GM21723 (cell line): ENCODE results near the gene PNP.
"Not testable (repeated sequence)": the region's sequence is repeated elsewhere in the genome, so short reads cannot be mapped to it uniquely, and the experiment has no call there.

Experiments used
- ATAC-seq: cut with Tn5 transposase; IDR thresholded peaks from one replicate; pipeline ENCODE4 v1.9.1; 2021; ENCODE audit warnings: mild to moderate bottlenecking, moderate library complexity; ENCODE audit not compliant: unreplicated experiment

PNP gene

DNA sequence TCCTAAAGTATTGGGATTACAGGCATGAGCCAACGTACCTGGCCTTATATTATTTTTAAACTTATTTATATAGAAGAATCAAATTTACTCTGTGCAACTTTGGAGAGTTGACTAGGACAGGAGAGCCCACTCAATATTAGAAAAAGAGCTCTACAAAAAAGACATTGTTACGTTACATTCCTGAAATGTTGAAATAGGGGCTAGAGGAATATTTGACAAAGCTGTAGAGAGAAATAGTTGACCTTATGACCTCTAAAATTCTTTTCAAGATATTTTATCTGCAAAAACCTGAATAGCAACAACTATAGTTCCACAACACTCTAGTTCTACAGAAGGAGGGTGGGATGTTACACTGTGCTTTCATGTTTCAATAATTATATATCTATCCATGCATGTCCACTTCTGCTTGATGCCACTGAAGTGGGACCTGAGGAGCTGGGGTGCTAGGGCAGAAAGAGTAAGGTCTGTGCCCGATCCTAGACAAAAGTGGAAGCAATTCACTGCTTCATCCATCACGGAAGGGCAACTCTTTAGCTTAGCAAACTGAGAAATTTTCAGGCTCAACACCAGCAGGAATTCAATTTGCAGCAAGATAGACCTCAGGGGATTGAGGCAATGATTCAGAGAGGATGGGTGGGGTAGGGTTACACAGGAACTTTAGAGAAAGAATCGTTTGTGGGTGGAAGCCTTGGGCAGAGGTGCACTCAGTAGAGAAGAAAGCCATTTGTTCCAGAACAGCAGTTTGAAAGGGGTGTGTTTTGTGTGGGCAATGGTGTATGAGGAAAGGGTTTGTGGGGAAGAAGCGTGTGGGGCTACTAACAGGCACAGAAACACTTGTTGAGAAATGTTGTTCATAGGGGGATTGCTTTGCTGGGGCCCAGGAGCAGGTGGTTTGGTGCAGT, 20.1 kb downstream of the PNP start:
- ATAC-seq: no peak

DNA sequence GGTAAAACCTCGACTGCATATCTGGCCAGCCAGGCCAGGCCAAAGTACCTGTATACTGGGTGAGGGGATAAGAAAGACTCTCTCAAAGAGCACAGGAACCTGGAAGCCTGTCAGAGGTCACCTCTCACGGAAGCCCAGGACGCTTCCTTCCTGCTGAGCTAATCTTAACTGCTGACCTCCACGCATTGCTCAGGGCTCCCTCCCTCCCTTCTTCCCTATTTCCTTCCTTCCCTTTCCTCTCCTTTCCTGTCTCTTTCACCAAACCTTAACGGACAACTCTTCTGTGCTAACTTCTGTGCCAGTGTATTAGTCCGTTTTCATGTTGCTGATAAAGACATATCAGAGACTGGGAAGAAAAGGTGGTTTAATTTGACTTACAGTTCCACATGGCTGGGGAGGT, 21.4 kb downstream of the PNP start:
- no peak for ATAC-seq

DNA sequence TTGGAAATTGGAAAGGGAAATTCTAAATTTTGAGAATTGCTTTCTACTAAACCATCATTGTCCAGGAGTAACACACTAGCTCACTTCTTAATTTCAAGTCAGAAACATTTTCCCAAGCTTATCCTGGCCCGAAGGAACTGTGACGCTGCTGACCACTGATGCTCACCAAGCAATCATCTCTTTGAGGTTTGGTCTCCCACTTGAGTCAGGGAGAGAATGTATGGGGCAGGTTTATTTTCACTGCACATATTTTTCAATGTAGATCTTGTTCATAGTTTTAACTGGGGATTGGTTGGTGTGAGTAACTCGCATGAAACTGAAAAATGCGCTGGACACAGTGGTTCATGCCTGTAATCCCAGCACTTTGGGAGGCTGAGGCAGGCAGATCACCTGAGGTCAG, 23.3 kb downstream of the PNP start:
- no peak for ATAC-seq

DNA sequence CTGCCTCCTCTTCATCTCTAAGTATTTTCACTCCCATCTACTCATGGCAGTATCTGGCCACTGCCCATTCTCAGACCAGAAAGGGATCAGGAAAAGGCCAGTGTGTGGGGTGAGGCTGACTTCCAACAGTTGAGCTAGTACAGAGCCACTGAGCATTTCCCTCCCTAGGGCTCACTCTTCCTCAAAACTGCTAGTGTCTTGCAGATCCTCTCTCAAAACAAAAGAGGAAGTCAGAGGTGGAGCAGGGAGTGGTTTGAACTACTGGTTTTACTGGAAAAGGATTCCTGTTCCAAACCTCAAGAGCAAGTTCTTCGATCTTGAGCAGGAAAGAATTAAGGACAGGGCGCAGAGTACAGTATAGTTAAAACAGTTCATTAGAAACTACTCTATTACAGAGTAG, 24.4 kb downstream of the PNP start:
- ATAC-seq: no peak

DNA sequence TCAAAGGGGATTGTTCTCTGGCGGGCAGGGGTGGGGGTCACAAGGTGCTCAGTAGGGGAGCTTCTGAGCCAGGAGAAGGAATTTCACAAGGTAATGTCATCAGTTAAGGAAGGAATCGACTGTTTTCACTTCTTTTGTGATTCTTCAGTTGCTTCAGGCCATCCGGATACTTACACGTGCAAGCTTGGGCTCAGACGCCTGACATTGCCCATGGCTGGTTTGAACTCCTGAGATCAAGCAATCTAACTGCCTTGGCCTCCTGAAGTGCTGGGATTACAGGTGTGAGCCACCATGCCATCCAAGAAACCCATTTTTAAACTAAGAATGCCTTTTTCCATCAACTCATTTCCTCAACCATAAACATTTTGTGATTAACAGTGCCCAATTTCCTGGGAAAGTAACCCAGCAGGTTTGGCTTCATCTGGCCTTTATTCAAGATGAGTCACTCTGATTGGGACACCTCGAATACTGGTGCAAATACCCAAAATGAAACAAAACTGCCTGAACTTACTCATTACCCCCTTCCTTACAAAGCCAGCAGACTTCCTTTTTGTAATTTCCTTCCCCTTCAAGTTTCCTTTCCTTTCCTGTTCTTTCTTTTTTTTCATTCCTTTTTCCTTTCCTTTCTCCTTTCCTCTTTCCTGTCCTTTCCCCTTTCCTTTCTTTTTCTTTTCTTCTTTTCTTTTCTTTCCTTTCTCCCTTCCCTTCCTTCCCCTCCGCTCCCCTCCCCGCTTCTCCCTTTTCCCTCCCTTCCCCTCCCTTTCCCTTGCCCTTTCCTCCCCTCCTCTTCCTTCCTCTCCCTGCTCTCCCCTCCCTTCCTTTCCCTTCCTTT, 25.9 kb downstream of the PNP start:
- ATAC-seq: no peak

DNA sequence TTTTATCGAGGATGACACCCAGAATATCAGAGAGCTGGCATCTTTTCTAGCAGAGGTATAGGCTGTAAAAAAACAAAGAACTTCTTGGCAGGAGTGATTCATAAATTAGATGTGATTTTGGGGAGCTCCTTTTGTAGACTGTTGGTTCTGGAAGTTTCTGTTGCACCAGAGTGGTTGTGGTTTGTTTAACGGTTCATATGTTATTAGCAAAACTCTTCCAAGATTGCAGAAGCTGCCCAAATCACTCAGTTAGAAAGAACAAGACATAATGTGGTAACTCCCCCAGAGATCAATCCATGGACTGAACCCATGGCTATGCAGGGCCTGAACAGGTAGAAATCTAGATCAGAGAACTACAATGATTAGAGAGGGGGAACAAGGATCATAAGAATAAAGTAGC, 29.4 kb downstream of the PNP start:
- no peak for ATAC-seq

DNA sequence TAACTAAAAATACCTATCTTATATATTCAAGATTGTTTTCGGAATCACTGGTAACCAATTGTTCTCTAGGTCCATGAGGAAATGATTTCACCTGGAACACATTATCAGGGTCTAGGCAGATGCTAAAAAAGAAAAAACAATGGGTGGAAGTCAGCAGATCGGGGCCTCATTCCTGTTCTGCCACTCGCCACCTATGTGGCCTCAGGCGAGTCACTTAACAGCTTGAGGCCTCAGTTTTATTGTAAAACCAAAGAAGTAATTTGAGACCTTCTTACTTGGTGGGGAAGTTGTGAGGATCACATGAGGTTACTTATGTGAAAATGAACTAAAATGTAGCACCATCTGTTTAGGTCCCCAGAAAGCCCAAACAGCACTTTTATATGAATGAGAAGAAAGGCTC, 29.9 kb downstream of the PNP start:
- ATAC-seq: no peak

DNA sequence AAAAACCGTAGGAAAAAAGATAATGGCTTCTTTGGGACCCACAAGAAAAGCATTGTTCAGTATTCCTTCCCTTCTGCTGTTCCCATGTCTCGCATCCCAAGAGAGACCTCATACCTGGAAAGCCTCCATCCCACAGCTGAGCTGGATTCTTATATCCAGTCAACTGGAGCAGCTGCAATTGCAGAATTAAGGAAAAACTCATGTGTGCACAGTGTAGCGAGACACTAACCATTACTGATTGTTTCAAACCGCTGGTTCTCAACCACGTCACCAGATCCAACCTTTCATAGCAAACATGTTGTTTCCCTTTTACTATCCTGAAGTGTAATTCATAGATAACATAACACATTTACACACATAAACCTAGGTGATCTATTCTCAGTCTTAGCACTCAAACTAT, 30.7 kb downstream of the PNP start:
- ATAC-seq: no peak

DNA sequence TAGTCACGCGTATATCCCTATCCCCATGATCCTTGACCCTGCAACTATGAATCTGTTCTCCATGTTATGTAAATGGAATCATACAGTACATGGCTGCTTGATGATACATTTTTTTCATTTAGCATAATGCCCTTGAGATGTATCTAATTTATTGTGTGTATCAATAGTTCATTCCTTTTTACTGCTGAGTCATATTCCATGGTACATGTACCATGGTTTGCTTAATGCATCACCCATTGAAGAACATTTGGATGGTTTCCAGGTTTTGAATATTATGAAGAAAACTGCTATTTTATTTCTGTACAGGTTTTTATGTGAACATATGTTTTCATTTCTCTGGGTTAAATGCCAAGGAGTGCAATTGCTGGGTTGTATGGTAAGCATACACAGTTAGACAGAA, 32.1 kb downstream of the PNP start:
- ATAC-seq: no peak

DNA sequence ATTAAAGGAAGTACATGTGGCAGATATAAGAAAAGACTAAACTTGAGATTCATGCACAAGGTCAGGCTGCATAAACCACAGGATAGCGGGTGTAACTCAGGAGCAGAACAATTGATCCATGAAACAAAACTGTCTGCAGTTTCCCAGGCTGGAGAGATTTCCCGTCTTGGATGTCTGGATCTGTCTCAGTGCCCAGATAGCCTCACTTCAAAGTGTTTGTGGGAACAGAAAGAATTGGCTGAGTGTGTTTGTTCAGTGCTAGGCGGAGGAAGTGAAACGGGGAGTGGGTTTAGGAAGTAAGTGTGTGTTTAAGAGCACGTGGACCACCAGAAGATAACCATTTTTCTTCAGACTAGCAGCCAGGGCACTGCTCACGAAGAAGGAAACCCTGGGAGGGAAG, 34.7 kb downstream of the PNP start:
- ATAC-seq: no peak

DNA sequence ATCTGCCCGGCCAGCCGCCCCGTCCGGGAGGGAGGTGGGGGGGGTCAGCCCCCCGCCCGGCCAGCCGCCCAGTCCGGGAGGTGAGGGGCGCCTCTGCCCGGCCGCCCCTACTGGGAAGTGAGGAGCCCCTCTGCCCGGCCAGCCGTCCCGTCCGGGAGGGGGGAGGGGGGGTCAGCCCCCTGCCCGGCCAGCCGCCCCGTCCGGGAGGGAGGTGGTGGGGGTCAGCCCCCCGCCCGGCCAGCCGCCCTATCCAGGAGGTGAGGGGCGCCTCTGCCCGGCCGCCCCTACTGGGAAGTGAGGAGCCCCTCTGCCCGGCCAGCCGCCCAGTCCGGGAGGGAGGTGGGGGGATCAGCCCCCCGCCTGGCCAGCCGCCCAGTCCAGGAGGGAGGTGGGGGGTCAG, 37.1 kb downstream of the PNP start:
- ATAC-seq: not testable (repeated sequence)

DNA sequence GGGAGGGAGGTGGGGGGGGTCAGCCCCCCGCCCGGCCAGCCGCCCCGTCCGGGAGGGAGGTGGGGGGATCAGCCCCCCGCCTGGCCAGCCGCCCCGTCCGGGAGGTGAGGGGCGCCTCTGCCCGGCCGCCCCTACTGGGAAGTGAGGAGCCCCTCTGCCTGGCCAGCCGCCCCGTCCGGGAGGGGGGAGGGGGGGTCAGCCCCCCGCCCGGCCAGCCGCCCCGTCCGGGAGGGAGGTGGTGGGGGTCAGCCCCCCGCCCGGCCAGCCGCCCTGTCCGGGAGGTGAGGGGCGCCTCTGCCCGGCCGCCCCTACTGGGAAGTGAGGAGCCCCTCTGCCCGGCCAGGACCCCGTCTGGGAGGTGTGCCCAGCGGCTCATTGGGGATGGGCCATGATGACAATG, 37.5 kb downstream of the PNP start:
- ATAC-seq: not testable (repeated sequence)

DNA sequence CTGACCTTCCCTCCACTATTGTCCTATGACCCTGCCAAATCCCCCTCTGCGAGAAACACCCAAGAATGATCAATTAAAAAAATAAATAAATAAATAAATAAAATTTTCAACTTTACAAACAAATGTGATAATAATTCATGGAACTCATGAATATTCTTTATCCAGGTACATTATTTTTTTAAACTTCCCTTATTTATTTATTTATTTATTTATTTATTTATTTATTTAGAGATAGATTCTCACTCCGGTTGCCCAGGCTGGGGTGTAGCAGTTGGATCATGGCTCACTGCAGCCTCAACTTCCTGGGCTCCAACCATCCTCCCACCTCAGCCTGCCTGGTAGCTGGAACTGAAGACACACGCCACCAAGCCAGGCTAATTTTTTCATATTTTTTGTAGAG, 38.3 kb downstream of the PNP start:
- ATAC-seq: not testable (repeated sequence)

DNA sequence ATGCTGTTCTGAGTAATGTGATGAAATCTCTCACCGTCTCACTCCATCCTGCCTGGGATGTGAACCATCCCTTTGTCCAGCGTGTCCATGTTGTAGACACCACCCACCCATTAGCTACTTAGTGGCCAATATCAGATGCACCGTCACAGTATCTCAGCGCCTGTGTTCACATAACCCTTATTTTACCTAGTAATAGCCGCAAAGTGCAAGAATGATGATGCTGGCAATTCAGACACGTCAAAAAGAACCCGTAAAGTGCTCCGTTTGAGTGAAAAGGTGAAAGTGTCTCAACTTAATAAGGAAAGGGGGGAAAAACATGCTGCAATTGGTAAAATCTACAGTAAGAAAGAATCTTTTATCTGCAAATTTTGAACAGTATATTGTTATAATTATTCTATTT, 39.2 kb downstream of the PNP start:
- ATAC-seq: no peak

DNA sequence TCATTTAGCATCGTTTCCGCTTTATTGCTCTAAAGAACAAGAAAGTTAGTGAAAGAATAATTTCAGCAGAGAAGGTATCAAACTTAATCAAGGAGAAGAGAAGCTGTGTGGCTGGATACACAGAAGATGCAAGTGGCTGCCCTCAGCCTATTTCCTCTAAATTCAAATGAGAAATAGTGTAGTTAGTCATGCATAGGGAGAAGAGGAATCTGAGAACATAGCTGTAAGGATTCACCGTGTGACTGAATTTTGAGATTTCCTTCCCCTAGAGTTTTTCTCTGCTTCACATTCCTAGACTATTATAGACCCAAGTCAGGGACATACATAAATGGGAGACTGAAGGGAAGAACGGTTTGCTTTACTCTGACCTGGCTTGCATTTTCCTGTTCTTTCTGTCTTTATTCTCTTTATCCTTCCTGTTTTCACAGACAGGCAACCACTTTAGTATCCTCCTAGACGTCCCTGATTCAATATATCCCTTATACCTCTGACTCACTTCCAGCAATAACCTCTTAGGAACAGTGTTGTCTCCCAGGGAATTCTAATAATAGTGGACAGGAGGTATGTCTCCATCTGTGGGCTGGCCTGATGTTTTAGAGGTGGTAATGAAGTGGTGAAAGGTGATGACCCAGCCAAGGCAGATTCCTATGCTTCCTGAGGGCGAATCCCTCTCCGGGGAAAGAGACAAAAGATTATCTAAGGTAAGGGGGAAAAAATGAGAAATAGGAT, 43.1 kb downstream of the PNP start:
- ATAC-seq: no peak

DNA sequence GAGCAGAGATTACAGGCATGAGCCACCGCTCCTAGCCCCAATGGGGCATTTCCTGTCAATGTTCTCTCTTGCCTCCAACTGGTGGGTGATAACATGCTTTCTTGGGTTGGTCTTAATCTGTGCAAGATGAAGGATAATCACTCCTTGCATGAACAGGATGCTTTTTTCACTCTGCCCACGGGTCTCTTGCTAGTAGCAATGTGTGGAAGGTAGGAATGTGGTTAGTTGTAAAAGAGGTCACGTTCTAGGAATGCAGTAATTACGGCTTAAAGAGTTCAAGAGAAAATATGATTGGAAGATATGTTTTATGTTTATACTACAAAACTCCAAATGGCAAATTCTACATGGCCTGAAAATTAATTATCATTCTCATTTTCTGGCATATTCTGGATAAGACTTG, 46.6 kb downstream of the PNP start:
- no peak for ATAC-seq

DNA sequence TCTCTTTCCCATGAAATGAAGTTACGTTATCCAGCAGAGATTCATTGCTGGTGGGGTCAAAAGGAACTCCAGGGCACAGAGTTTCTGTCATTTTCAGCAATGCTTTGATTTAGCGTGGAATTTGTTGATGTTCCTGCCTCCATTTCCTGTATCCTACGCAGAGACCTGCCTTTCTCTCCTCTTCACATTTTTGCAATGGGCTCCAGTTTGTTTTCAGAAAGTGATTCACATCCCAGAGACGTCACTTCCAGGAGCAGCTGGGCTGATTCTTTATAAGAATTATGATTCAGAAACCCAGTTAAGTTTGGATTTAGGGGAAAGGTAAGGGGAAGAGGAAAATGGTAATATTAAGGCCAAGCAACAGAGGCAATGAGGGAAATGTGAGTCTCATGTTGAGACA, 47.7 kb downstream of the PNP start:
- ATAC-seq: no peak

DNA sequence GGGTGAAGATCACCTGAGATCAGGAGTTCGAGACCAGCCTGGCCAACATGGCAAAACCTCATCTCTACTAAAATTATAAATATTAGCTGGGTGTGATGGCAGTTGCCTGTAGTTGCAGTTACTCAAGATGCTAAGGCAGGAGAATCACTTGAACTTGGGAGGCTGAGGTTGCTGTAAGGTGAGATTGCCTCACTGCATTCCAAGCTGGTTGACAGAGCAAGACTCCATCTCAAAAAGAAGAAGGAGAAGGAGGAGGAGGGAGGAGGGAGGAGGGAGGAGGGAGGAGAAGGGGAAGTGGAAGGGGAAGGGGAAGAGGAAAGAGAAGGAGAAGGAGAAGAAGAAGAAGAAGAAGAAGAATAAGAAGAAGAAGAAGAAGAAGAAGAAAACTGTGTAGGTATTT, 53.1 kb downstream of the PNP start:
- ATAC-seq: no peak

DNA sequence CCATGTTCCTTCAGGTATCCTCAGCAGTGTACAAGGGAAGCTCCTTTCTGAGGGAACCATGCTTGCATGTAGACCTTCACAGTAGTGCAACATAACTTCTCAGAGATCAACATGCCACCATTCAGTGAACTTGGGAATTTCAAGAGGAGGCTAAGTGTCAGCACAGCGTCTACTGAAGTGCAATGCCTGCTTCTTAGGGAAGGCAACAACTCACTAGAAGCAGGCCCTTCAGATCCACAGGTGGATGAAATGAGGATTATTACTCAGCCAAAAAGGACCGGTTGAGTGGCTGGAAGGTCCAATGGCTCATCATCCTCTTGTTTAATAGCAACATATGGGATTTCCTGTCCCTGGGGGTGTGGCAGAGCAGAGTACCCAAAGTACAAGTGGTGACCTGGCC, 54.8 kb downstream of the PNP start:
- no peak for ATAC-seq
